ENCODE data around the gene FXR1. TPM values are rescaled to one million over a fixed set of nuclear protein-coding genes. Genes with fewer than 3 reads are reported as not detected.

Gene FXR1
- polyA plus RNA-seq, 1 experiment: 205 TPM

GRCh38 chr3:180934638-180935037 is 22.2 kb downstream of the FXR1 start:
- CTCF ChIA-PET: interaction anchor here (3.1 kb wide), 1 partner anchor 23 kb away, joined by 18 read pairs; the partner anchor contains the start of gene FXR1
- no peaks in the 10 kb centered on the region for H3K9me3 ChIP-seq (ENCODE audit: control insufficient read depth, insufficient read depth, low read length)
- H3K27me3 ChIP-seq (ENCODE audit: control insufficient read depth, insufficient read depth, low read length): no peaks in the 10 kb centered on the region
- H3K27ac ChIP-seq (ENCODE audit: low read depth, low read length): no peak overlapping the region
- no peak for DNase-seq (ENCODE audit: low read depth, low spot score)
- POLR2A ChIA-PET: interaction anchor here (0.8 kb wide), 1 partner anchor 22 kb away, joined by 4 read pairs; the partner anchor contains the start of gene FXR1
- TF ChIP-seq CTCF (IDR thresholded peaks at IDR 0.05; ENCODE audit: low read depth, low read length): no peak
- no peak overlapping the region for H3K4me3 ChIP-seq (ENCODE audit: low read depth, low read length)

- TF ChIP-seq CTCF (IDR thresholded peaks at IDR 0.05; ENCODE audit: low read depth, low read length): no peak
- Histone ChIP-seq H3K9me3 (ENCODE audit: control insufficient read depth, insufficient read depth, low read length) (no peaks in the 10 kb centered on the region), H3K27ac (ENCODE audit: low read depth, low read length) (no peak overlapping the region), H3K4me3 (ENCODE audit: low read depth, low read length) (no peak overlapping the region), H3K27me3 (ENCODE audit: control insufficient read depth, insufficient read depth, low read length) (no peaks in the 10 kb centered on the region)
- ChIA-PET POLR2A (no interaction called here), CTCF (interaction anchor here (0.6 kb wide), 1 partner anchor 30 kb away, joined by 4 read pairs; no protein-coding TSS in a partner anchor)
- no peak for DNase-seq (ENCODE audit: low read depth, low spot score)
Measured at GRCh38 chr3:180940826-180941225, 28.4 kb downstream of the FXR1 start.

- Histone ChIP-seq H3K4me3 (ENCODE audit: low read depth, low read length) (no peak overlapping the region), H3K27ac (ENCODE audit: low read depth, low read length) (no peak overlapping the region), H3K27me3 (ENCODE audit: control insufficient read depth, insufficient read depth, low read length) (no peaks in the 10 kb centered on the region), H3K9me3 (ENCODE audit: control insufficient read depth, insufficient read depth, low read length) (no peaks in the 10 kb centered on the region)
- ChIA-PET CTCF (interaction anchor here (1.1 kb wide), 1 partner anchor 8 kb away, joined by 3 read pairs; no protein-coding TSS in a partner anchor), POLR2A (no interaction called here)
- no peak for TF ChIP-seq CTCF (IDR thresholded peaks at IDR 0.05; ENCODE audit: low read depth, low read length)
- no peak for DNase-seq (ENCODE audit: low read depth, low spot score)
Measured at GRCh38 chr3:180947761-180948390, 35.4 kb downstream of the FXR1 start.

GRCh38 chr3:180959691-180960090 is 47.2 kb downstream of the FXR1 start:
- CTCF ChIA-PET: interaction anchor here (0.7 kb wide), 1 partner anchor 48 kb away, joined by 3 read pairs; no protein-coding TSS in a partner anchor
- Histone ChIP-seq H3K27ac (ENCODE audit: low read depth, low read length) (no peak overlapping the region), H3K9me3 (ENCODE audit: control insufficient read depth, insufficient read depth, low read length) (no peaks in the 10 kb centered on the region), H3K27me3 (ENCODE audit: control insufficient read depth, insufficient read depth, low read length) (no peaks in the 10 kb centered on the region), H3K4me3 (ENCODE audit: low read depth, low read length) (no peak overlapping the region)
- TF ChIP-seq CTCF (IDR thresholded peaks at IDR 0.05; ENCODE audit: low read depth, low read length): no peak
- no peak for DNase-seq (ENCODE audit: low read depth, low spot score)
- POLR2A ChIA-PET: no interaction called here

GRCh38 chr3:180961087-180961486 is 48.6 kb downstream of the FXR1 start:
- Histone ChIP-seq H3K9me3 (ENCODE audit: control insufficient read depth, insufficient read depth, low read length) (no peaks in the 10 kb centered on the region), H3K4me3 (ENCODE audit: low read depth, low read length) (no peak overlapping the region), H3K27me3 (ENCODE audit: control insufficient read depth, insufficient read depth, low read length) (no peaks in the 10 kb centered on the region), H3K27ac (ENCODE audit: low read depth, low read length) (no peak overlapping the region)
- TF ChIP-seq CTCF (IDR thresholded peaks at IDR 0.05; ENCODE audit: low read depth, low read length): no peak
- POLR2A ChIA-PET: no interaction called here
- CTCF ChIA-PET: interaction anchor here (1.4 kb wide), 1 partner anchor 14 kb away, joined by 3 read pairs; no protein-coding TSS in a partner anchor
- DNase-seq (ENCODE audit: low read depth, low spot score): no peak

Data from AG04450 (cell line).